ENCODE results near the gene NYAP1. TPM values are rescaled to one million over a fixed set of nuclear protein-coding genes. Genes with fewer than 3 reads are reported as not detected.
"Not testable (repeated sequence)": the region's sequence is repeated elsewhere in the genome, so short reads cannot be mapped to it uniquely, and the experiment has no call there.

Gene NYAP1
- total RNA-seq, 2 donors from 2014 or later: 0.92 to 0.95 TPM

DNA sequence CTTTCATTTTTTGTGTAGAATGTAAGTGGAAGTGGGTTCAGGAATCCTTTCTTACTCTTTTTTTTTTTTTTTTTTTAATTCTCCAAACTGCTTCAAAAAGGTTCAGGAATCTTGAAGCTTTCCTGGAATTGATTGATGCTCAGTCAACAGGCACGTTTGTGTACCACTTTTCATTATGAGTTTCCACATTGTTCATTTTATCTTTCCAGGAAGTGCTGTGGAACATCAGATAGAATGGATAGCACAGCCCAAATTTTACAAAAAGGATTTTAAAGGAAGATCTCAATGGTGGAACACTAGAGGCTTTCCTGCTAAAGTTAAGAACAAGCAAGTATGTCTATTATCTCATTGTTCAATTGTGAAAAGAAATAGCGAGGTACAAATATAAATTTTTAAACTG, 45.6 kb upstream of the NYAP1 start:
- Histone ChIP-seq H3K27ac (no peak overlapping the region), H3K4me3 (no peak overlapping the region), H3K27me3 (replicated peaks; ENCODE audit: insufficient read depth) (no peaks in the 10 kb centered on the region), H3K4me1 (ENCODE audit: control insufficient read depth in 1 of 2, low read depth in 2 of 2) (peaks cover 5 to 15% of the 10 kb centered on the region in 2 donors), H3K9me3 (no peaks in the 10 kb centered on the region), H3K36me3 (peaks cover 9% of the 10 kb centered on the region)
- DNase-seq (ENCODE audit: low spot score) (no peak), ATAC-seq (ENCODE audit: insufficient number of reproducible peaks, low FRiP score, low read depth) (no peak)
- TF ChIP-seq, protein P1, sequence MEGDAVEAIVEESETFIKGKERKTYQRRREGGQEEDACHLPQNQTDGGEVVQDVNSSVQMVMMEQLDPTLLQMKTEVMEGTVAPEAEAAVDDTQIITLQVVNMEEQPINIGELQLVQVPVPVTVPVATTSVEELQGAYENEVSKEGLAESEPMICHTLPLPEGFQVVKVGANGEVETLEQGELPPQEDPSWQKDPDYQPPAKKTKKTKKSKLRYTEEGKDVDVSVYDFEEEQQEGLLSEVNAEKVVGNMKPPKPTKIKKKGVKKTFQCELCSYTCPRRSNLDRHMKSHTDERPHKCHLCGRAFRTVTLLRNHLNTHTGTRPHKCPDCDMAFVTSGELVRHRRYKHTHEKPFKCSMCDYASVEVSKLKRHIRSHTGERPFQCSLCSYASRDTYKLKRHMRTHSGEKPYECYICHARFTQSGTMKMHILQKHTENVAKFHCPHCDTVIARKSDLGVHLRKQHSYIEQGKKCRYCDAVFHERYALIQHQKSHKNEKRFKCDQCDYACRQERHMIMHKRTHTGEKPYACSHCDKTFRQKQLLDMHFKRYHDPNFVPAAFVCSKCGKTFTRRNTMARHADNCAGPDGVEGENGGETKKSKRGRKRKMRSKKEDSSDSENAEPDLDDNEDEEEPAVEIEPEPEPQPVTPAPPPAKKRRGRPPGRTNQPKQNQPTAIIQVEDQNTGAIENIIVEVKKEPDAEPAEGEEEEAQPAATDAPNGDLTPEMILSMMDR (IDR thresholded peaks at IDR 0.05): no peak

DNA sequence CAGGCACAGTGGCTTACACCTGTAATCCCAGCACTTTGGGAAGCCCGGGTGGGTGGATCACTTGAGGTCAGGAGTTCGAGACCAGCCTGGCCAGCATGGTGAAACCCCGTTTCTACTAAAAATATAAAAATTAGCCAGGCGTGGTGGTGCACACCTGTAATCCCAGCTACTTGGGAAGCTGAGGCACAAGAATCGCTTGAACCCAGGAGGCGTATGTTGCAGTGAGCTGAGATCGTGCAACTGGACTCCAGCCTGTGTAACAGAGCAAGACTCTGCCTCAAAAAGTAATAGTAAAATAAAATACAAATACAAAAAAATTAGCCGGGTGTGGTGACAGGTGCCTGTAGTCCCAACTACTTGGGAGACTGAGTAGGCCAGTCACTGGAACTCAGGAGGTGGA, 45.0 kb upstream of the NYAP1 start:
- H3K27me3 ChIP-seq (replicated peaks; ENCODE audit: insufficient read depth); ATAC-seq (ENCODE audit: insufficient number of reproducible peaks, low FRiP score, low read depth); H3K9me3 ChIP-seq; DNase-seq (ENCODE audit: low spot score); H3K36me3 ChIP-seq; H3K4me3 ChIP-seq; H3K27ac ChIP-seq: not testable (repeated sequence)
- H3K4me1 ChIP-seq (ENCODE audit: control insufficient read depth in 1 of 2, low read depth in 2 of 2): peaks cover 5 to 14% of the 10 kb centered on the region in 2 donors

DNA sequence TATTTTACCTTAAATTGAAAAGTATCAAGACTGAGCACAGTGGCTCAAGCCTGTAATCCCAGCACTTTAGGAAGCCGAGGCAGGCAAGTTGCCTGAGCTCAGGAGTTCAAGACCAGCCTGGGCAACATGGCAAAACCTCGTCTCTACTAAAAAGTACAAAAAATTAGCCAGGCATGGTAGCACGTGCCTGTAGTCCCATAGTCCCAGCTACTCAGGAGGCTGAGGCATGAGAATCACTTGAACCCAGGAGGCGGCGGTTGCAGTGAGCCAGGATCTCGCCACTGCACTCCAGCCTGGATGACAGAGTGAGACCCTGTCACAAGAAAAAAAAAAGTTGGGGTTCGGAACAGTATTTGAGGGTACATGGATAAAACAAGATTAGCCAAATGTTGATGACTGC, 44.5 kb upstream of the NYAP1 start:
- not testable (repeated sequence) for H3K36me3 ChIP-seq; H3K4me3 ChIP-seq; H3K9me3 ChIP-seq; DNase-seq (ENCODE audit: low spot score); H3K27ac ChIP-seq; ATAC-seq (ENCODE audit: insufficient number of reproducible peaks, low FRiP score, low read depth); H3K27me3 ChIP-seq (replicated peaks; ENCODE audit: insufficient read depth)
- peaks cover 5 to 13% of the 10 kb centered on the region in 2 donors for H3K4me1 ChIP-seq (ENCODE audit: control insufficient read depth in 1 of 2, low read depth in 2 of 2)

DNA sequence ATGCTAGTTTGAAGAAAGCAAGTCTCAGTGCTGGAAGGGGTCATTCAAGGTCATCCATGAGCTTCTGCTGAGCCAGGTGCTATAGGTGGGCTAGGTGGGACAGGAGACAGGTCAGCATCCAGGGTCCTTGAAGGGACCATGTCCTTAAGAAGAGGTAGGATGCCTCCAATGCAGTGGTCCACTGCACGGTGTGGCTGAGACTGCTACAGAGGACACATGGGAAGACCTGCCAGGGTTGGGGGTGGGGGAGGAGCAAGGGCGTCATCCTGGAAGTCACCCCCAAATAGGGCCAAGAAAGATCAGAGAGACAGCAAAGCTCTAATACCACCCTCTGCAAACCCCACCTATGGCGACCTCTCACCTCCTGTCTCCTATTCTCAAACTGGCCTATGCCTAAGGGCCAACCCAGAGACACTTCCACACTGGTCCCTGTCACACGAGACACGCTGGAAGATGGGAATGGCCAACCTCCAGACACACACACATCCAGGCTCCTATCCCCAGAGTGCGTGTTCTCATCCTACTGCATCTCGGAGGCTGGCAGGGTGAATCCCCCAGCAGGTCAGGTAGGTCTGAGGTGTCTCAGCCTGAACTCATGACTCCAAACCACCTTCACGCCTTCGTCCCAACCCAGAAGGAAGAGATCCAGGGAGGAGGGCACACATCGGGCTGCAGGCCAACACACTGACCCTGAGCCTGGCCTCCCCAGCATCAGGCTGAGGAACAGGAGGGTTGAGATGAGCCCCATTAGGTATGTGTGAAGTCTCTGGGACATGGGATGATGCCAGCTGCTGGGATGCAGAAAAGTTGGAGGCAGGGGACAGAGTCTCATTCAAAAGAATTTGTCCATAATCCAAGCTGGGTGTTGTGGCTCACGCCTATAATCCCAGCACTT, 41.8 kb upstream of the NYAP1 start:
- H3K36me3 ChIP-seq: no peaks in the 10 kb centered on the region
- H3K4me1 ChIP-seq (ENCODE audit: control insufficient read depth in 1 of 2, low read depth in 2 of 2): no peaks in the 10 kb centered on the region
- DNase-seq (ENCODE audit: low spot score) (no peak), ATAC-seq (ENCODE audit: insufficient number of reproducible peaks, low FRiP score, low read depth) (no peak)
- H3K27ac ChIP-seq: no peak overlapping the region
- TF ChIP-seq, protein P1 (IDR thresholded peaks at IDR 0.05): no peak
- no peaks in the 10 kb centered on the region for H3K9me3 ChIP-seq
- no peaks in the 10 kb centered on the region for H3K27me3 ChIP-seq (replicated peaks; ENCODE audit: insufficient read depth)
- no peak overlapping the region for H3K4me3 ChIP-seq

DNA sequence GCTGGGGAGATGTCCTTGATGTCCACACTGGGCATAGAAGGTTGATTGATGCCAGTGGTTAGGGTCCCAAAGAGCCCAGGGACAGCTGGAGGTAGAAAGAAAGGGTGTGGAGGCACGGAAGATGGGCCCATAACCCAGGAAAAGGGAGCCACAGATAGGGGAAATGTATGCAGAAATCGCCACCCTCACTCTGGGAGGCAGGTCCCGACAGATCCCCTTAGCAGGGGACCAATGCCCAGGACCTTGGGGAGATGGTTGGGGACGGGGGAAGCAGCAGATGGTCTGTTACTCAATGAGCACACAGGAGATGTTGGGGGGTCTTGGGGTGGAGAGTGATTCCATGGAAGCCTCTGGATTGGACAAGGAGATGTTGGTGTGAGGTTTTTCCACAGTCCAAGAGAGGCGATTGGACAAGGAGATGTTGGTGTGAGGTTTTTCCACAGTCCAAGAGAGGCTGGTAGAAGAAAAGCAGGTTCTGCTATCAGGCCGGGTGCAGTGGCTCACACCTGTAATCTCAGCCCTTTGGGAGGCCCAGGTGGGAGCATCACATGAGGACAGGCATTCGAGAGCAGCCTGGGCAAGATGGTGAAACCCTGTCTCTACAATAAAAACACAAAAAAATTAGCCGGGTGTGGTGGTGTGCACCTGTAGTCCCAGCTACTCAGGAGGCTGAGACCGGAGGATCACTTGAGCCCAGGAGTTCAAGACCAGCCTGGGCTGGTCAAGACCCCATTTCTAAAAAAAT, 40.5 kb upstream of the NYAP1 start:
- TF ChIP-seq, protein P1 (IDR thresholded peaks at IDR 0.05): no peak
- no peaks in the 10 kb centered on the region for H3K27me3 ChIP-seq (replicated peaks; ENCODE audit: insufficient read depth)
- DNase-seq (ENCODE audit: low spot score) (no peak), ATAC-seq (ENCODE audit: insufficient number of reproducible peaks, low FRiP score, low read depth) (no peak)
- H3K27ac ChIP-seq: no peak overlapping the region
- no peaks in the 10 kb centered on the region for H3K36me3 ChIP-seq
- no peaks in the 10 kb centered on the region for H3K9me3 ChIP-seq
- no peaks in the 10 kb centered on the region for H3K4me1 ChIP-seq (ENCODE audit: control insufficient read depth in 1 of 2, low read depth in 2 of 2)
- H3K4me3 ChIP-seq: no peak overlapping the region
